AG09319 (cell line): ENCODE results near the gene SZT2.
A peak's percentile ranks its signal among the peaks of the same experiment; 100 is the strongest.
"Not testable (repeated sequence)": the region's sequence is repeated elsewhere in the genome, so short reads cannot be mapped to it uniquely, and the experiment has no call there.

ENCODE experiments used
- DNase-seq: peaks from one replicate; pipeline ENCODE4 v3.0.0-alpha.2; 2010; ENCODE audit warnings: low read depth; ENCODE audit errors: extremely low read depth
- TF ChIP-seq, protein P1 (sequence below): IDR thresholded peaks from 2 replicates; pipeline ENCODE4 v1.5.1; 2011; ENCODE audit warnings: low read depth, mild to moderate bottlenecking, inconsistent platforms, low read length, moderate library complexity

SZT2 gene

DNA sequence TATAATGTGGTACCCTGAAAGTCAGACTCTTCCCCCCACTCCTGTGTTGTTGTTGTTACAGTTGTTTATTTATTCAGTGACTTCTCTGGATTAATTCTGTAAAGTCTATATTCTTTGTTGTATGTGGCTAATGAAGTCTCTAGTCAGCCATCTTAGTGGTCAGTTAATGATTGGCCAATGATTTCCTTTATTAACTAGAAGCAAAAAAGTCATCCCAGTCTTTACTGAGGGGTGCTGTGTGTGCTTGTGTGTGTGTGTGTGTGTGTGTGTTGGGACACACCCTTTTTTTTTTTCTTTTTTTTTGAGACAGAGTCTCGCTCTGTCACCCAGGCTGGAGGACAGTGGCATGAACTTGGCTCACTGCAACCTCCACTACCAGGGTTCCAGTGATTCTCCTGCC is 101.4 kb downstream of the SZT2 start:
- TF ChIP-seq, protein P1, sequence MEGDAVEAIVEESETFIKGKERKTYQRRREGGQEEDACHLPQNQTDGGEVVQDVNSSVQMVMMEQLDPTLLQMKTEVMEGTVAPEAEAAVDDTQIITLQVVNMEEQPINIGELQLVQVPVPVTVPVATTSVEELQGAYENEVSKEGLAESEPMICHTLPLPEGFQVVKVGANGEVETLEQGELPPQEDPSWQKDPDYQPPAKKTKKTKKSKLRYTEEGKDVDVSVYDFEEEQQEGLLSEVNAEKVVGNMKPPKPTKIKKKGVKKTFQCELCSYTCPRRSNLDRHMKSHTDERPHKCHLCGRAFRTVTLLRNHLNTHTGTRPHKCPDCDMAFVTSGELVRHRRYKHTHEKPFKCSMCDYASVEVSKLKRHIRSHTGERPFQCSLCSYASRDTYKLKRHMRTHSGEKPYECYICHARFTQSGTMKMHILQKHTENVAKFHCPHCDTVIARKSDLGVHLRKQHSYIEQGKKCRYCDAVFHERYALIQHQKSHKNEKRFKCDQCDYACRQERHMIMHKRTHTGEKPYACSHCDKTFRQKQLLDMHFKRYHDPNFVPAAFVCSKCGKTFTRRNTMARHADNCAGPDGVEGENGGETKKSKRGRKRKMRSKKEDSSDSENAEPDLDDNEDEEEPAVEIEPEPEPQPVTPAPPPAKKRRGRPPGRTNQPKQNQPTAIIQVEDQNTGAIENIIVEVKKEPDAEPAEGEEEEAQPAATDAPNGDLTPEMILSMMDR = no peak
- DNase-seq = no peak

DNA sequence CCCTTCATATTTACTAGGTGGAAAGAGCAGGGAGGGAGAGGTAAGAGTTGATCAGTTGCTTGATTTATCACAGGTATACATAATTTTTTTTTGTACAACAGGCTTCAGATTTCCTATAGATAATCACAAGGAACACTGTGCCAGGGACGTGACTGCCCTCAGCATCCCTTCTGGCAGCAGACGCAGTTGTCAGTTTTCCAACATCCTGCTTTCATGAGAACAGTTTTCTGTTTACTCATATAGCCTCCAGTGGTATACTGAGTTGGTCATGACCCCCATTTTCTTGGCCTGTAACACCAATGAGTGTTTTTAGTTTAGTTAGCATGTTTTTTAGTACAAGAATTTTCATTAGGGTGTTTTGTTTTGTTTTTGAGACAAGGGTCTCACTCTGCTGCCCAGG is 103.1 kb downstream of the SZT2 start:
- peak; percentile 27 for DNase-seq
- TF ChIP-seq, protein P1 = no peak

DNA sequence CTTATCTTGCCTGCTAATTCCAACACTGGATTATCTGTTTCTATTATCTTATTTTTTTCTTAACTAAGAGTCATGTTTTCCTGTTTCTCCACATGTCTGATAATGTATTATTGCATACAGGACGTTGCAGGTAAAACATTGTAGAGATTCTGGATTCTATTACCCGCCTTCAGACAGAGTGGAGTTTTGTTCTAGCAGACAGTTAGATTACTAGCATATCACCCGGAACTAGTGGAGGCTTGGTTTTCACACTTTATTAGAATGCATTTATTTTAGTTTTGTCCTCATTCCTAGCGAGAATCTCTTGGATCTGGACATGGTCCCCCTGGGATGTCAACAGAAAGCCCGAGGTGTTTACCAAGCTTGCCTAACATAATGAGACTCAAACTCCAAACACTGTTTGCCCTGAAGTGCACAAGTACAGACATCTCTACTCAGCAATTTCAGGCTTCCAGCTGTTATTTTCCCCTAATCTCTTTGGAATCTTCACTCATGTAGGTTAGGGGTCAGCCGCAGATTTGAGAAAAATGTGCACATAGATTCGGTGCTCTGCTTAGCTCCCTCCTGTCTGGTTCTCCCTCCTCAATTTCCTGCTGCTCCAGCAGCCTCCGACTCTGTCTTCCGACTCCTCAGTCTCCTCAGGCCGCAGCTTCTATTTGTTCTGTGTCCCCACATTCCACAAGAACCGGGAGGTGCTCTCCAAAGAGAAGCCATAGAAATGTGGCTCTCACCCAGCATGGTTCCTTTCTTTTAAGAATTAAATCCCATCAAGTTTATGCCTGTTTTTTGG is 104.2 kb downstream of the SZT2 start:
- TF ChIP-seq, protein P1 = no peak
- DNase-seq = no peak

DNA sequence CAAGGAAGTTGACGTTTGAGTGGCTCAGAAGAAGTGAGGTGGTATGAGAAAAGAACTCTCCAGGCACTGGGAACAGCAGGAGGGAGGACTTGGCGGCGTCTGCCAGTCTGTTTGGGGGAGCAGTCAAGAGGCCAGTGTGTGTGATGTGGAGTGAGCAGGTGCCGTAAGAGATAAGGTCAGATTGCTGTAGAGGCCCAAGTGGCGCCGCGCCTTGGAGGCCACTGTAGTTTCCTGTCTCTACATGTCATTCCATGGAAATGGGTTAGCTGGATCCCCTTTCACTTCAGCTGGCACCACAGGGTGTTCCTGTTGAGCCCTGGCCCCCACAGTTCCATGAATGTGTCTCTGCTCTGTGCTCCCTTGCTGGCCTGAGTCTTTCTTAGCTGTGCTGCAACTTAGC is 105.5 kb downstream of the SZT2 start:
- DNase-seq = no peak
- TF ChIP-seq, protein P1 = no peak

DNA sequence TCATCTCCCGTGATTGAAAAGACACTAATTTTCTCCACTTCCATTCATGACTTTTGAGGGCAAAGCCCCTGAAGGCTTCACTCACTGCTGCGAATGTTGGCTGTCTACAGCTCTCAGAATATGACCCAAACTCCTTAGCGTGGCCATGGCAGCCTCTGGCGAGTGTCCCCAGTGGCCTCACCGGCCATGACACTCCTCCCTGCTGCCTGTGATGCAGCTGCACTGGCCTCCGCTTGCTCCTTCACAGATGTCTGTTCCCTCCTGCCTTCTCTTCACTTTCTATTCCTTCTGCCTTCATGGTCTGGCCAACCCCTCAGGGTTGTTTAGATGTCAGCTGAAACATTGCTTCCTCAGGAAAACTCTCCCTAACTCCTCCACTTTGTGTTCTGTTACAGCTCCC is 110.2 kb downstream of the SZT2 start:
- TF ChIP-seq, protein P1 = no peak
- no peak for DNase-seq

DNA sequence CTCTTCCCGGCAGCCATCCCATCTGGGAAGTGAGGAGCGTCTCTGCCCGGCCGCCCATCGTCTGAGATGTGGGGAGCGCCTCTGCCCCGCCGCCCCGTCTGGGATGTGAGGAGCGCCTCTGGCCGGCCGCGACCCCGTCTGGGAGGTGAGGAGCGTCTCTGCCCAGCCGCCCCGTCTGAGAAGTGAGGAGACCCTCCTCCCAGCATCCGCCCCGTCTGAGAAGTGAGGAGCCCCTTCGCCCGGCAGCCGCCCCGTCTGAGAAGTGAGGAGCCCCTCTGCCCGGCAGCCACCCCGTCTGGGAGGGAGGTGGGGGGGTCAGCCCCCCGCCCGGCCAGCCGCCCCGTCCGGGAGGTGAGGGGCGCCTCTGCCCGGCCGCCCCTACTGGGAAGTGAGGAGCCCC is 112.1 kb downstream of the SZT2 start:
- not testable (repeated sequence) for DNase-seq

DNA sequence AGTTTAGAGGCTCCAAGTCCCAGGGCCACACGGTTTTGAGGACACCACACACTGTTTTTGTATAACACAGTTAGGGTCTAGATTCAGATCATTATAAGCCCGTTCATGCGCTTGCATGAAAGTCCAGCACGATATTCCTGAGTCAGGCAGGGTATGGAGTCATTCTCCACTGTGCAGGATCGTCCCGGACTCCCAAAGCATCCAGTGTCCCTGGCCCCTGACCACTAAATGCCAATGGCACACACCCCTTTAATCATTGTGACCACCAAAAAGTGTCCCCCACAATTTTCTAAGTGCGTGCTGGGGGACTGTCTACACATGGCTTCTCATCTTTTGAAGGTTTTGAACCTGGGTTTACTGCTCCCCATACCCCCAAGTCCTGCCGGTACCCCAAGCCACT is 113.8 kb downstream of the SZT2 start:
- TF ChIP-seq, protein P1 = no peak
- DNase-seq = no peak
